B cell (primary cell): ENCODE measurements around the gene COG6. TPM values are rescaled to one million over a fixed set of nuclear protein-coding genes. Genes with fewer than 3 reads are reported as not detected.

Source experiments
- ATAC-seq: fragments of 200-7000 bp; cut with Tn5 transposase; one replicate; pipeline ENCODE4 v1.10.0; 2021; ENCODE audit warnings: low read depth, mild to moderate bottlenecking, moderate number of reproducible peaks, moderate library complexity
- CTCF ChIA-PET: fragments of 350-600 bp; sonication (Branson Sonifier 250); formaldehyde crosslinking; loops from one replicate; lab custom pipeline; 2021; ENCODE audit warnings: antibody characterized with exemption, inconsistent platforms; lab: Charles Lee
- POLR2A ChIA-PET: fragments of 350-600 bp; sonication (Branson Sonifier 250); formaldehyde crosslinking; loops from one replicate; lab custom pipeline; 2021; ENCODE audit warnings: antibody characterized with exemption; lab: Charles Lee
- DNase-seq: peaks from one replicate; pipeline ENCODE4 v3.0.0; 2013
- H2AFZ ChIP-seq: 2 replicates; pipeline ENCODE4 v1.6.1; 2012; ENCODE audit warnings: mild to moderate bottlenecking, low read depth, low read length; ENCODE audit not compliant: insufficient read depth, poor library complexity, severe bottlenecking
- H3K27ac ChIP-seq, 2 donors: 1 replicate in 1 of 2; 2 replicates in 1 of 2; pipeline ENCODE4 v1.5.1; 2012 to 2013; ENCODE audit warnings: low read length in 2 of 2, mild to moderate bottlenecking in 2 of 2, moderate library complexity in 1 of 2
- H3K27me3 ChIP-seq, 4 experiments: fragments of 200-600 bp in 1 of 4; sonication (generic) in 1 of 4; replicated peaks in 1 of 4; 1 replicate in 2 of 4; 2 replicates in 2 of 4; pipeline versions ENCODE4 v1.6.1 to v1.7.0; 2013 to 2016; ENCODE audit warnings: low read length in 3 of 4, mild to moderate bottlenecking in 2 of 4, mixed read lengths in 1 of 4, moderate library complexity in 1 of 4; ENCODE audit not compliant: insufficient read depth in 4 of 4, control insufficient read depth in 3 of 4; ENCODE audit errors: control extremely low read depth in 1 of 4
- H3K36me3 ChIP-seq, 2 experiments: replicated peaks in 1 of 2; 1 replicate in 1 of 2; 2 replicates in 1 of 2; pipeline versions ENCODE4 v1.6.1 to v1.7.1; 2013; ENCODE audit warnings: low read length in 1 of 2; ENCODE audit not compliant: insufficient read depth in 2 of 2, control insufficient read depth in 1 of 2; ENCODE audit errors: control extremely low read depth in 1 of 2, extremely low read depth in 1 of 2
- H3K4me1 ChIP-seq, 2 donors: fragments of 200-600 bp in 1 of 2; sonication (generic) in 1 of 2; 1 replicate in 1 of 2; 2 replicates in 1 of 2; pipeline versions ENCODE4 v1.5.1 to v1.6.1; 2013 to 2017; ENCODE audit warnings: low read length in 2 of 2; ENCODE audit not compliant: control insufficient read depth in 2 of 2, insufficient read depth in 2 of 2
- H3K4me2 ChIP-seq: replicated peaks from 2 replicates; pipeline ENCODE3; 2012; ENCODE audit warnings: mild to moderate bottlenecking, low read depth, low read length; ENCODE audit not compliant: poor library complexity, severe bottlenecking
- H3K4me3 ChIP-seq, 5 experiments: fragments of 200-600 bp in 1 of 5; sonication (generic) in 1 of 5; 1 replicate in 3 of 5; 2 replicates in 2 of 5; pipeline versions ENCODE4 v1.5.1 to v1.7.0; 2011 to 2016; ENCODE audit warnings: low read length in 4 of 5, mild to moderate bottlenecking in 4 of 5, low read depth in 2 of 5, control low read depth in 1 of 5, moderate library complexity in 1 of 5; ENCODE audit not compliant: insufficient read depth in 1 of 5; ENCODE audit errors: control extremely low read depth in 1 of 5, extremely low read depth in 1 of 5
- H3K79me2 ChIP-seq: fragments of 200-600 bp; sonication (generic); one replicate; pipeline ENCODE4 v1.6.0; 2016; ENCODE audit warnings: low read length; ENCODE audit not compliant: control insufficient read depth, insufficient read depth
- H3K9ac ChIP-seq: fragments of 200-600 bp; sonication (generic); 2 replicates; pipeline ENCODE4 v1.6.1; 2017; ENCODE audit warnings: mild to moderate bottlenecking, low read length, moderate library complexity
- H3K9me3 ChIP-seq, 3 donors: one replicate each; pipeline versions ENCODE4 v1.6.1 to v1.7.1; 2013; ENCODE audit warnings: low read length in 2 of 3; ENCODE audit not compliant: control insufficient read depth in 2 of 3, insufficient read depth in 1 of 3; ENCODE audit errors: control extremely low read depth in 1 of 3
- H4K20me1 ChIP-seq: 2 replicates; pipeline ENCODE4 v1.6.0; 2012; ENCODE audit warnings: mild to moderate bottlenecking, low read length; ENCODE audit not compliant: insufficient read depth, control insufficient read depth, poor library complexity, severe bottlenecking
- H3K27ac Mint-ChIP-seq: one replicate; pipeline ENCODE4 v1.8.0; 2021; ENCODE audit warnings: mixed read lengths
- H3K27me3 Mint-ChIP-seq: one replicate; pipeline ENCODE4 v1.8.0; 2021; ENCODE audit warnings: mixed read lengths
- H3K4me1 Mint-ChIP-seq: one replicate; pipeline ENCODE4 v1.8.0; 2021; ENCODE audit warnings: mixed read lengths
- H3K4me3 Mint-ChIP-seq: one replicate; pipeline ENCODE4 v1.8.0; 2021; ENCODE audit warnings: mixed read lengths
- H3K9me3 Mint-ChIP-seq: one replicate; pipeline ENCODE4 v1.8.0; 2022; ENCODE audit warnings: mixed read lengths; ENCODE audit not compliant: insufficient read depth
- EZH2 ChIP-seq: IDR thresholded peaks from 2 replicates; pipeline ENCODE4 v1.6.1; 2012; ENCODE audit warnings: borderline replicate concordance, low read depth, mild to moderate bottlenecking, moderate library complexity, low read length; ENCODE audit not compliant: insufficient read depth, poor library complexity, severe bottlenecking
- WGBS: methylation state at CpG from one replicate; pipeline ENCODE4 v1.1.5; 2013; ENCODE audit warnings: missing lambda C conversion rate; ENCODE audit not compliant: insufficient coverage; 5-methylcytosine and 5-hydroxymethylcytosine counted together
- intact Hi-C: fragments of 100-400 bp; cut with micrococcal nuclease; formaldehyde crosslinking; loops from one replicate; pipeline ENCODE4 v1.10.0; 2022
- polyA plus RNA-seq: library from polyadenylated mRNA; depleted of rRNA; stranded (reverse); fragments of >200 nt; gene quantifications from 2 replicates; pipeline ENCODE4 v1.2.3, GENCODE V29; 2012
- total RNA-seq, 2 donors: library from RNA; stranded (reverse); fragments of 120-200 nt in 1 of 2; gene quantifications; 1 replicate in 1 of 2; 2 replicates in 1 of 2; pipeline versions ENCODE4 v1.2.3 to v1.2.4, GENCODE V29; 2013 to 2022
- TF ChIP-seq, protein P1 (sequence below): fragments of 200-600 bp; IDR thresholded peaks from one replicate; pipeline ENCODE4 v1.8.0; 2022; ENCODE audit warnings: antibody characterized with exemption, mild to moderate bottlenecking

COG6 gene
- total and polyA plus RNA-seq, 2 donors (not counting 1 experiment from before 2014, with no cell fraction given) = 7.7 to 49.9 TPM

- no peak overlapping the region for H3K4me2 ChIP-seq
- WGBS = no CpG with 5 or more reads among the region's 1 CpG
- H3K79me2 ChIP-seq = no peaks in the 10 kb centered on the region
- H4K20me1 ChIP-seq = no peaks in the 10 kb centered on the region
- DNase-seq = no peak
- intact Hi-C loops = no loop called here
- H3K27ac Mint-ChIP-seq = no peak overlapping the region
- H3K4me3 ChIP-seq = no peak overlapping the region
- H3K9me3 Mint-ChIP-seq = no peaks in the 10 kb centered on the region
- ATAC-seq = no peak
- no peaks in the 10 kb centered on the region for H3K36me3 ChIP-seq
- ChIA-PET POLR2A (no interaction called here), CTCF (no interaction called here)
- no peaks in the 10 kb centered on the region for H3K4me1 ChIP-seq
- no peak overlapping the region for H3K9ac ChIP-seq
- H3K27me3 ChIP-seq = peaks cover 0 to 4% (median 0%) of the 10 kb centered on the region in 4 experiments
- no peak overlapping the region for H2AFZ ChIP-seq
- no peak for TF ChIP-seq EZH2
- TF ChIP-seq, protein P1, sequence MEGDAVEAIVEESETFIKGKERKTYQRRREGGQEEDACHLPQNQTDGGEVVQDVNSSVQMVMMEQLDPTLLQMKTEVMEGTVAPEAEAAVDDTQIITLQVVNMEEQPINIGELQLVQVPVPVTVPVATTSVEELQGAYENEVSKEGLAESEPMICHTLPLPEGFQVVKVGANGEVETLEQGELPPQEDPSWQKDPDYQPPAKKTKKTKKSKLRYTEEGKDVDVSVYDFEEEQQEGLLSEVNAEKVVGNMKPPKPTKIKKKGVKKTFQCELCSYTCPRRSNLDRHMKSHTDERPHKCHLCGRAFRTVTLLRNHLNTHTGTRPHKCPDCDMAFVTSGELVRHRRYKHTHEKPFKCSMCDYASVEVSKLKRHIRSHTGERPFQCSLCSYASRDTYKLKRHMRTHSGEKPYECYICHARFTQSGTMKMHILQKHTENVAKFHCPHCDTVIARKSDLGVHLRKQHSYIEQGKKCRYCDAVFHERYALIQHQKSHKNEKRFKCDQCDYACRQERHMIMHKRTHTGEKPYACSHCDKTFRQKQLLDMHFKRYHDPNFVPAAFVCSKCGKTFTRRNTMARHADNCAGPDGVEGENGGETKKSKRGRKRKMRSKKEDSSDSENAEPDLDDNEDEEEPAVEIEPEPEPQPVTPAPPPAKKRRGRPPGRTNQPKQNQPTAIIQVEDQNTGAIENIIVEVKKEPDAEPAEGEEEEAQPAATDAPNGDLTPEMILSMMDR = no peak
- peaks cover 22% of the 10 kb centered on the region for H3K27me3 Mint-ChIP-seq
- H3K4me3 Mint-ChIP-seq = no peak overlapping the region
- H3K27ac ChIP-seq = no peak overlapping the region
- no peaks in the 10 kb centered on the region for H3K9me3 ChIP-seq
- H3K4me1 Mint-ChIP-seq = no peaks in the 10 kb centered on the region
These were observed 32.0 kb upstream of the COG6 start for GRCh38 chr13:39623466-39623865.

- DNase-seq (no peak), ATAC-seq (no peak)
- Histone ChIP-seq H3K36me3 (no peaks in the 10 kb centered on the region), H3K4me3 (no peak overlapping the region), H3K9ac (no peak overlapping the region), H3K9me3 (peaks cover 0 to 12% (median 5%) of the 10 kb centered on the region in 3 donors), H4K20me1 (no peaks in the 10 kb centered on the region), H2AFZ (no peak overlapping the region), H3K79me2 (no peaks in the 10 kb centered on the region), H3K4me1 (no peaks in the 10 kb centered on the region), H3K27me3 (peaks cover 0 to 6% (median 3%) of the 10 kb centered on the region in 4 experiments), H3K27ac (no peak overlapping the region), H3K4me2 (no peak overlapping the region)
- TF ChIP-seq, protein P1 = no peak
- no peak for TF ChIP-seq EZH2
- intact Hi-C loops = no loop called here
- Mint-ChIP-seq H3K9me3 (peaks cover 12% of the 10 kb centered on the region), H3K4me1 (no peaks in the 10 kb centered on the region), H3K27ac (no peak overlapping the region), H3K4me3 (no peak overlapping the region), H3K27me3 (peaks cover 24% of the 10 kb centered on the region)
- ChIA-PET POLR2A (no interaction called here), CTCF (interaction anchor here (1.0 kb wide), 1 partner anchor 15 kb away, joined by 3 read pairs; no protein-coding TSS in a partner anchor)
- WGBS = 92% methylated on average over 1 of the region's 1 CpG
These were observed 24.2 kb upstream of the COG6 start for GRCh38 chr13:39631307-39631706.
